Endometrial microvascular endothelial cells (primary cell): ENCODE data around the gene ITPR2. TPM values are rescaled to one million over a fixed set of nuclear protein-coding genes. Genes with fewer than 3 reads are reported as not detected.

Experiments
- in situ Hi-C: cut with HindIII; loops from 2 replicates; pipeline ENCODE4 v1.10.0; 2017; ENCODE audit warnings: low sequenced_read_pairs, low pct_unique_long_range_greater_than_20kb; ENCODE audit errors: inconsistent ontology term
- total RNA-seq: library from RNA; depleted of rRNA; stranded (reverse); fragments of >200 nt; gene quantifications from one replicate; pipeline ENCODE4 v1.2.3, GENCODE V29; 2015; ENCODE audit errors: inconsistent ontology term

The ITPR2 gene
- total RNA-seq, 1 donor from 2014 or later, result 34.6 TPM

DNA sequence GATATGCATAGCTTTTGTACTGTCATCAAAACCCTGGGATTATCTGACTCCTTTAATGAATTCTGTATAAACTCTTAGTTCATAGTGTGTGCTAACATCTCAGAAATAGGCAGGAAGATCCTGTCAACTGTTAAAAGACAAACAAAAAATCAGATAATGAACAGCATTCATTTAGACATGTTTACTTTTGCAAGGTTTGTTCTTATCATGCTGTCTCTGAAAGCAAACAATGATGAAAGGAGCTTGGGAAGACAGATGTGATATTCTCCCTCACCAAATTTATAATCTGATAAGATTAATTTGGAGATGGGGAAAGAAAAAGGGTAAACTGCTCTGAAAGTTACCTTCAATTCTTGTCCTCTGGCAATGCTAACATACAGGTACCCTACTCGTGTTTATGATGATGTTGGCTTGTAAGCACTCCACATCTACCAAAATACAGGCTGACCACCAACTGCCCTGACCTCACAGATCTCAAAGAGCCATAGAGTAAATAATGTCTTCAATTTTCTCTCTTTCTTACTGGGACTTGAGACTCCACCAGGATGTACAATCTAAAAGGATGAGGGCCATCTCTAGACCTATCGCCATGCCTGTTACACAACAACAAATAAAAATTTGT lies 403.8 kb downstream of the ITPR2 start:
- in situ Hi-C loops, result no loop called here

DNA sequence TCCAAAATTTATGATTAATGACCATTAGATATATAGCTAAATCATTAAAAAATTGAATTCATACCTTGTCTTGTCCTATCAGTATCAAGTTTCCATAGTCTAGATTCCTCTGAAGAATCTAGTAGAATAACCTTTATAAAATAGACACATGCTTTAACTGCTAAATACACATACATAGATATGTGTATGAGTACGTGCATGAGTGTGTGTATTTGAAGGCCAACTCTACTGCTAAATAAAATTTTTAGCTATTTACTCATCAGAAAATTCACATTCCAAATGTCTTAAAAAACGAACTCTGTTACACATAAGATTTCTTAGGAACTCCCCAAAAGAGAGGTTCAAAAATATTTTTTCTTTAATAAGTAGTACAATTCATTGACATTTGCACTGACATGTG lies 404.6 kb downstream of the ITPR2 start:
- in situ Hi-C loops, result no loop called here

DNA sequence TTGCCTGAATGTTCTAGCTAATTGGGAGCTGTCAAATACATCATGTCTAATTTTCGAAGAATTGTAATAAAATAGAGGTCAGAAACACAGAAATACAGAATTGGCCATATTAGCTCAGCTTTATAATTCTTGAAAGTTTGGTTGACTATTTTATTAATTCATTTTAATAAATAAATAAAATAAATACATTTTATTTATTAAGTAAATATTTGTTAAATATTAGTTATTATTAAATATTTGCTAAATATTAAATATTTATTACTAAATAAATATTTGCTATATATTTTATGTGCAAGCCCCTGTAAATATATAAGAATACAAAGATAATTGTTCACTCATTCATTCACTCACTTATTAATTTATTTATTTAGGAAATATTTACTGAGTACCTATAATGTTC lies 406.3 kb downstream of the ITPR2 start:
- in situ Hi-C loops, result no loop called here

DNA sequence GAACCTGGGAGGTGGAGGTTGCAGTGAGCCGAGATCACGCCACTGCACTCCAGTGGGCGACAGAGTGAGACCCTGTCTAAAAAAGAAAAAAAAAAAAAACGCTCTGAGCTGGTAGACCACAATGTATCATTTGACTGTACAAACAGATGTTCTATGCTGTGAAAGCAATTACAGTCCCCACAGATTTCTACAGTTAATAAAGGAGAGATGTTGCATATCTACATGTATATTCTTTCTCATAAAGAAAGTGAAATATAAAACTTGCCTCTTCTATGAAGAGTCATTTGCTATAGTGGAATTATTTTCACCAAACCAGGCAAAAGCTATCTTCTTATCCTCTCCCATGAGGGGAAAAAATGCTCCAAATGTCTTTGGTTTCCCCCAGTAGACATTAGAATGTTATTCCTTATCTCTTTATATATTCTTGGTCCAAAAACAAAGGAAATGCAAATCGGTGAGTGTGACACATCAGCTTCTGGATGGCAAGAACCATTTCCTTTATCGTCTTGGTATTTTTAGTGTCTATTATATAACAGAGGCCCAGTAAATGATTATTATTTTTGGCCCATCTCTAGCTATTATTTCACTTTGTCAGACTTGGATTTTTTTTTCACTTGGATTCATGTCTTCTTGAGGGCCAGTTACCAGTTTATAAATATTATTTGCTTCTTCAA lies 407.3 kb downstream of the ITPR2 start:
- in situ Hi-C loops, result no loop called here

DNA sequence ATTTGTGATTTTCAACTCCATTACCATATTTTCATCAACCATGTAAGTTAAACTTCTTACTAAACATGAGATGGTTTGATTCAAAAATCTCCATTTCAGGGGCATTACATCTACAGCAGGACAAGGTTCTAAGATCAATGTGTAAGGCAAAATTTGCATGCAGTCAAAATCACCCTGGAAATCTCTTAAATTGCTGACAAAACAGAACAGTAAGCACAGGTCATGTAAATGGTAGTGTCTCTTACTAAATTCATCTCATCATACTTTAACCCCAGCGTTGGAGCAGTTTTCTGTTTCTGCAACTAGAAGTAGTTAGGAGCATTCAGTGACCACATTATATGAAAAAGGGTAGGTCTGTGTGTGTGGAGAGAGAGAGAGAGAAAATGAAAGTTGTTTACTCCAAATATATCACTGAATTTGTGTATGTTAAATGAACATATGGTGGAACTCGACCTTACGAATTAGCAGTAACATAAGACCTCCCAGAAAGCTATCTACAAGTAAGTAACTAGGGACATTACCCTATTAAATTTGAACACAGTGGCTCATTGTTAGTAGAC lies 410.1 kb downstream of the ITPR2 start:
- in situ Hi-C loops, result no loop called here

DNA sequence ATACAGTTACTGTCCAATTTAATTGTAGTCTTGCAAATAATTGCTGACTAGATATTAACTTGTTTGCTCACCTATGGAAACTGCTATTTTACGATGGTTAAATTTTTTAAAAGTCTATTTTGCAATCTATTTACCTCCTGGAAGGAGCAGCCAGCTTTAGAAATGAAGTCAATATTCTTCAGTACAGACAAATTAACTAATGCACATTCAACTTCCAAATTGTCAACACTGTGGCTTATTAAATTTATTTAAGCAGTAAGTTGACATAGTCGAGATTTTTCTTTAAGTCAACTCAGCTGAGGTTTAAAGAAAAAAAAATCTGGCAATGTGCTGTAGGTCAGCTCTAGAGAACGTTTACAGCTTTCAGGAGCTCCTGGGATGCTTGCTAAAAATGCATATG lies 416.4 kb downstream of the ITPR2 start:
- in situ Hi-C loops, result no loop called here

DNA sequence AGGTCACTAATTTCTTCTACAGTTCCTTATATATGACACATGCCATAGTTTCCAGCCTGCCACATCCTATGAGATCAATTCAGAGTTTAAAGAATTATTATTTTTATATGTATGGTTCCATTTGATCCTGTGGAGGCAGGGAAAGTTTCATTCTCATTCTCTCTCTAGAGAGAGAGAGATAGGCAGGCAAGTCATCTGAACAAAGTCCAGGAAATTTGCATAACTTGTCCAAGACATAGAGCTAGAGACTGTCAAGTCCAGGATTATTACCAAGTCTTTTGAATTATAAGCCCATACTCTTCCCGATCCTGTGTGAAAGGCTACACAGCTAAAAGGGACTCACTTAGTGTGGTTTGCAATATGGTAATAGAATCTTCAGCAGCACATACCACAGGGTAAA lies 422.3 kb downstream of the ITPR2 start:
- in situ Hi-C loops, result no loop called here

DNA sequence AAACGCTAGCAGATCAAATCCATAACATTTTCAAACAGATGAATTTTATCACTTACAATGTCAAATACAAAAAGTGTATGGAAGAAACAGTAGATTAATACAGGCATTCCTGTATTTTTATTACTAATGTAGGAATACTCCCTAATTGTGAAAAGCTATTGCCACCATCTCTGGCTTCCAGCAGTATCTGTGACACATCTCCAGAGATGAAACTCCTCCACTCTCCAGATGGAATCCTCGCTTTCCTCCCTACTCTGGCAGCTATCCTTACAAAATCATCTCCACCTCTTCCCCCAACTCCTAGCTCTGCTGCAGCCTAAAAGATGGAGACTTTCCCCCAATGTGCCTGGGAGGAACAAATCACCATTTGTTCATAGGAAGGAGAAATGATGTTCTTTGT lies 426.2 kb downstream of the ITPR2 start:
- in situ Hi-C loops, result no loop called here

DNA sequence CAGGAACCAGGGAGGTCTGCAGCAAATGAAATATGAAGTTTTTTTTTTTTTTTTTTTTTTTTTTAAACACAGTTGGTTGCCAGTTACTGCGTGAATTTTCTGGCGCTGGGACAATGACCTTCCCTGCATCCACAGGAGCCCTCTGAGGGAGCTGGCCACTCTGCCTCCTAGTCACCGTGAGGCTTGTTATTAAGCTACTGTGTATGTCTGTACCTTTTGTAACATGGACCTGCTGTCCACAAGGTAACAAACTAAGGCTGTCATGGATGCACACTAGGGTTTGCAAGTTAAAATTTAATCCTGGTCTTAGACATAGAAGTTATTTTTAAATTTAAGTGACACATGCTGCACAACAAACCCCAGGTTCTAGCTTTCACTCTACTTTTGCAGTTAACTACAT lies 426.6 kb downstream of the ITPR2 start:
- in situ Hi-C loops, result no loop called here

DNA sequence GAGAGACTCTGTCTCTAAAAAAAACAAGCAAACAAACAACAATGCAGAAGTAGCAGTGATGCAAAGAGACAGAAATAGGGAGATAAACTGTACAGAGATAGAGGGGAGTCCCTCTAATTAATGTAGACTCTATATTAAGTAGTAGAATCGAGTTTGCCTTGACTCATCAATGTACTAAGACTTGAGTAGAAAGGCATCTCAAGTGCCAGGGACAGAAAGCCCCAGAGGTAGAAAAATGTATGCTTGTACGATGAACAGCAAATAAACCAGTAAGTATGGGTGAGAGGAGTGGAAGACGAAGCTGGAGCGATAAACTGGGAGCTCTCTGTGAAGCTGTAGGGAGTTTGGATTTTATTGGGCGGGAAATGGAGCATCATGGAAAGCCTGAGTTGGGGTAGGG lies 429.4 kb downstream of the ITPR2 start:
- in situ Hi-C loops, result no loop called here

DNA sequence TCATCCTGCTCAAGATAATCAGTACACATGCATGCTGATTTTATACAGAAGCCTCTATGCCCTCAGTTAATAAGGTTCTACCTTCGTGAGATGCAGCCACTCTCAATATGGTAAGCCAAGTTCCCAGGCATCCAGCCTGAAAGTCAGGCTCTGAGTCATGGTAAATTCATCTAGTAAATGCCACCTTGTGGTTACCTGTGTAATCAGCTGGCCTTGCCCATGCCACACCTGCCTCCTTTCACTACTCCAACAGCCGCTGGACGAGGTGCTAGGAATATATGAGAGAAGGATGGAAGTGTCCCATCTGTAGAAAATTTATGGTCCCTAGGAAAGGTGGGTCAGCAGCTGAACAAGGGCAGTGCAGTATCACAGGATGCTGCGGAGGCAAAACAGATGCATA lies 430.3 kb downstream of the ITPR2 start:
- in situ Hi-C loops, result no loop called here

DNA sequence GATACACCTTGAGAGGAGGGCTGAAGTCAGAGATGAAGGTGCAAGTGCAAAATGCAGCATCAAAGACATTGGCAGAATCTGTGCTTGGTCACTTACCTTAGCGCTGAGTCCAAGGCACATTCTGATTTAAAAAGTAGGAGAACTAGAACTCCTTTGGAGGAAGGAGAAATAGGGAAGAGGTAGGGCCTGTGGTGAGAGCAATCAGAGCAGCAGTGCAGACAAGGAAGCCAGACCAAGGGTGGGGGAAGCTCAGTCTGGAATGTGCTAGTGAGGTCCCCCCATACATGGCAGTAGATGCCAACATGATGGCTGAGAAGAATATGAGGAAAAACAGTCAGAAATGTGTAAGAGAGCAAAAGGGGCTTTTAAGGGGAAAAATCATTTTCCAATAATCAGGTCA lies 431.1 kb downstream of the ITPR2 start:
- in situ Hi-C loops, result no loop called here

DNA sequence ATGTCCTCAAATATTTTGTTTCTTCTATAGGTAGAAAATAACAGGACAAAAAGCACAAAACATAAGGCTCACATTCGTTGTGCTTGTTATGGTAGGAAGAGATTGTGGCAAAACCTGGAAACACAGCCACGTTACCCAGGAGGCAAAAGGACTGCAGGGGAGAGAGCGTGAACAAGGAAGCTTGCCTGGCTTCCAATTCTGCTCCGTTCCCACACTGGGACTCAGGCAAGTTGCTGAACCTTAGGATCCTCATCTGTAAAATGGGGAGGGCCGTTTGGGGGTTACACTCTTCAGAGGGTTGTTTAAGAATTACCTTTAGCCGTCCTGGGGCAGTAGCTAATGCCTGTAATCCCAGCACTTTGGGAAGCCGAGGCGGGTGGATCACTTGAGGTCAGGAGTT lies 432.4 kb downstream of the ITPR2 start:
- in situ Hi-C loops, result no loop called here

DNA sequence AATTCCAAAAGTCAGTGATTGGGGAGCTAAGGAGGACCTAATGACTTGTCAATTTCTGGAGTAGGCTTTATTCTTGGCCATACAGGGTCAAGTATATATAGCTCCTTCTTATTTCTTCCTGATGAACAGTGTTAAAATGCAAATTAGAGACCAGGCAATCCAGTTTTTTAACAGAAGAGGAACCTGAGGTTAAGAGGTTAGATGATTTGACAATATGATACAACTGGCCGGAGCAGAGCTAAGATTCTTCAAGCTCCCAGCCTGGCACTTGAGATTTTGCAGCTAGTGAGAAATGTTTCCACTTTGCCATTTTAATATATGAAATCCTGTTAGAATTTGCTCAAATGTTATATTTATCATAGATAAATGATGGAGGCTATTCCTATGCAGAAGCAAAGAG lies 433.6 kb downstream of the ITPR2 start:
- in situ Hi-C loops, result no loop called here

DNA sequence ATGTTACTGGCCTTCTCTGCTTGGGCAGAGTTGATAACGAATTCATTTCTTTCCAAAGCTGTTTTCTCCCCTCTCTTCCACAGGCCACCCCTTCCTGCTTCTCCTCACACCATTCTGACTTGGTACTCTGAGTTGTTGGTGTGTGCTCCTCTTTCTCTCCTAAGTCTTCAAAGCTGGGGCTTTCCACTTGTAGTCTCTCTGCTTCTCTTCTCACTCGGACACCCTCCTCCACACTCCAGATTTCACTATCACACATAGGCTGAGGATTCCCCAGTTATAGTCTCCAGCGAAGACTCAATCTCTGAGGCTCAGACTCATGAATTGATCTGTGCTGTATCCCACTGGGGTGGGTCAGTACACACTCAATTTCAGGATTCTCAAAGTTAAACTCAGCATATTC lies 436.6 kb downstream of the ITPR2 start:
- in situ Hi-C loops, result no loop called here

DNA sequence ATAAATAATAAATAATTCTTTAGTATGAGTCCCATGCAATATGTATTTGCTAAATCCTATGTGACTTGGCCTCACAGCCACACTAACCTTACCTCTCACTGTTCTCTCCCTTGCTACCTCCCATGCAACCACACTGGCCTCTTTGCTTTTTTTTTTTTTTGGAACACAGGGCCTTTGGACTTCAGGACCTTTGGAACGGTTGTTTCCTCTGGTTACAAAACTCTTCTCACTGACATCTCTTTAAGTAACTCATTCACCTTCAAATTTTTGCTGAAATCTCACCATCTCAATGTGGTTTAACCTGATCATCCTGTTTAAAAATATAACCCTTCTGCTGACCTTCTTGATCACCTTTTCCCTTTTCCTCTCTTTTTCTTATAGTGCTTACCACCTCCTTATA lies 443.7 kb downstream of the ITPR2 start:
- in situ Hi-C loops, result no loop called here

DNA sequence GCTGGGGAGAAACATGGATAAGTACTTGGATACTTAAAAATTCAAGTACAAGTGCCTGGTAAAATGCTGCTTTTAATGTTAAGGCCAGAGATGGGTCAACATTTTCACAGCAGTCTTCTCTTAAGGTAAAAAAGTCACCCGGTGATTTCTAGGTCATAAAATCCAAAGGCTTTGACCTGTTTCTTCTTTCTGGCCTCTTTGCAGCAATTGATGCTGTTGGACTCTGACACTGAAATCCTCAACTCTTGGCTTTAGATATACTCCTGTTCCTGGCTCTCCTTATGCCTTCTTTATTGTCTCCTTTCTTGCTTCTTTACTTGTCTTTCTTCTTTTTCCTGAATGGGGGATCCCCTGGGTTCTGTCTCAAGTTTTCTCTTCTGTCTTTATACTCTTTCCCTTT lies 448.5 kb downstream of the ITPR2 start:
- in situ Hi-C loops, result no loop called here

DNA sequence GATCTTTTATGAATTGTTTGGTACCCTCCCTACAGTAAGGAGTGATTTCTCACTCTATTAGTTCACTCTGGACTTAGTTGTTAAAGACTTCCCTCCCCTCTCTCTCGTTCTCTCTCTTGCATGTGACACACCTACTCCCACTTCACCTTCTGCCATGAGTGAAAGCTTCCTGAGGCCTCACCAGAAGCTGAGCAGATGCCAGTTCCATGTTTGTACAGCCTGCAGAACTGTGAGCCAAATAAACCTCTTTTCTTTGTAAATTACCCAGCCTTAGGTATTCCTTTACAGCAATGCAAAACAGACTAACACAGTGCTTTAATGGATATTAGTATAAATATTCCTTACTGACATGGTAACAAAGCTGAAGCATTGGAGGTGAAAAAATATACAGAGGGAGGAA lies 450.0 kb downstream of the ITPR2 start:
- in situ Hi-C loops, result no loop called here

DNA sequence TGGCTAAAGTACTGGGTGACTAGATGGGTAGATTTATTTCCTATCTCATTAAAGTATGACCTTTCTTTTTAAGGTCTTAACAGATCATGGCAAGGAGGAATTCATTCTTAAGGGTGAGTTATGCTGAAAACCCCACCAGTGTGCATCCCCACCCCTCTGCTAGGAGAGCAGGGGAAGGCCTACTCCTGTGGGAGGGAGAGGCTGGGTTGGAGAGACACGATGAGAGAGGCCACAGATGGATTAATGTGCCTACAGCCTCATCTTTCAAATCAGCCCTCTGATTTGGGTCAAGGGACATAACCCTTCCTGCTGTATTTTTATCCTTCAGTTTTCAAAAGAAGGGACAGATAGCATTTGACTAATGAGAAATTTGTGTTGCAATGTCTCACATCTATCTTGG lies 452.1 kb downstream of the ITPR2 start:
- in situ Hi-C loops, result no loop called here

DNA sequence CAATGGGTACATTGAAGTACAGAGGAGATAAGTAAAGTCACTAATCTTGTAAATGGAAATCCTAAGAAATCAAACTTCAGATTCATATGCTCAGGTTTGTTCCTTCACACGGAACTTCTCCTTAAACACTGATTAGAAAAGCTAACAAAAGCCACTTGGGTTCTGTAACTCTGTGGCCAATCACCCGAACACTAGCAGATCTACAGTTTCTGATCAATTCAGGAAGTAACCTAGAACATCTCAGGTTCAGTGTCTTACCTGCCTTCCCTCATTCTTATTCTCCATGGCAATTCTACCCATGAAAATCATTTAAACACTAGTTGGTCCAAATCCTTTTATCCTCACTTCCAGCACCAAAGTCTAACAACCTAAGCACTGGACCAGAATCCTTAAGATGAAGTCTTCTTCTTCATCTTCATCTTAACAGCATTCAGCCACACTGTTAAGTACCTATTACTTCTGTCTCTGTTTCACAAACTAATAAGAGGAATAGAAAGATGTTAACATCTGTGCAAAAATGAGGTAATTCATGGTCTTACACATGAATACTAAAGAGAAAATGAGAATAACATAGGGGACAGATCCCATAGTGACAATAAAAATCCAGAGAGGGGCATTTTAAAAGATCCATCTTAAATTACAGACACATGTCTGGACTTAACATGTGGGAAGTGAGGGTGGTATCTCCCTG lies 453.1 kb downstream of the ITPR2 start:
- in situ Hi-C loops, result no loop called here
